Calu3 (cell line): ENCODE data around the gene CHD5. TPM values are rescaled to one million over a fixed set of nuclear protein-coding genes. Genes with fewer than 3 reads are reported as not detected.

Experiments
- BruUV-seq: library from RNA; stranded (reverse); fragments of 400-500 nt; replicated peaks from 2 replicates; lab custom pipeline; 2021; lab: Mats Ljungman, UMichigan
- CTCF ChIA-PET: fragments of 300-600 bp; sonication (Branson Sonifier 250); formaldehyde crosslinking; loops from one replicate; lab custom pipeline; 2022; ENCODE audit warnings: antibody characterized with exemption; lab: Charles Lee
- DNase-seq: peaks from one replicate; pipeline ENCODE4 v3.0.0; 2022
- H3K27ac Mint-ChIP-seq: one replicate; pipeline ENCODE4 v1.8.0; 2022; ENCODE audit warnings: mixed read lengths; ENCODE audit not compliant: unreplicated experiment
- H3K27me3 Mint-ChIP-seq: one replicate; pipeline ENCODE4 v1.8.0; 2022; ENCODE audit warnings: mixed read lengths; ENCODE audit not compliant: unreplicated experiment
- H3K36me3 Mint-ChIP-seq: one replicate; pipeline ENCODE4 v1.8.0; 2022; ENCODE audit warnings: mild to moderate bottlenecking, moderate library complexity, mixed read lengths; ENCODE audit not compliant: insufficient read depth, unreplicated experiment
- H3K4me1 Mint-ChIP-seq: one replicate; pipeline ENCODE4 v1.8.0; 2022; ENCODE audit warnings: mild to moderate bottlenecking, low read depth, mixed read lengths; ENCODE audit not compliant: unreplicated experiment
- H3K4me3 Mint-ChIP-seq: one replicate; pipeline ENCODE4 v1.8.0; 2022; ENCODE audit warnings: mild to moderate bottlenecking, low read depth, moderate library complexity, mixed read lengths; ENCODE audit not compliant: unreplicated experiment
- H3K9me3 Mint-ChIP-seq: one replicate; pipeline ENCODE4 v1.8.0; 2022; ENCODE audit warnings: low read depth, mixed read lengths; ENCODE audit not compliant: unreplicated experiment
- CTCF ChIP-seq: fragments of 200-600 bp; IDR thresholded peaks from one replicate; pipeline ENCODE4 v1.8.0; 2022; ENCODE audit warnings: antibody characterized with exemption; ENCODE audit not compliant: unreplicated experiment
- intact Hi-C: fragments of 100-400 bp; cut with micrococcal nuclease; formaldehyde crosslinking; loops from one replicate; pipeline ENCODE4 v1.10.0; 2022; ENCODE audit not compliant: unreplicated experiment
- total RNA-seq: library from RNA; stranded (reverse); gene quantifications from 2 replicates; pipeline ENCODE4 v1.2.3, GENCODE V29; 2022

Gene CHD5
- total RNA-seq, 1 experiment from 2014 or later = 0.28 TPM

DNA sequence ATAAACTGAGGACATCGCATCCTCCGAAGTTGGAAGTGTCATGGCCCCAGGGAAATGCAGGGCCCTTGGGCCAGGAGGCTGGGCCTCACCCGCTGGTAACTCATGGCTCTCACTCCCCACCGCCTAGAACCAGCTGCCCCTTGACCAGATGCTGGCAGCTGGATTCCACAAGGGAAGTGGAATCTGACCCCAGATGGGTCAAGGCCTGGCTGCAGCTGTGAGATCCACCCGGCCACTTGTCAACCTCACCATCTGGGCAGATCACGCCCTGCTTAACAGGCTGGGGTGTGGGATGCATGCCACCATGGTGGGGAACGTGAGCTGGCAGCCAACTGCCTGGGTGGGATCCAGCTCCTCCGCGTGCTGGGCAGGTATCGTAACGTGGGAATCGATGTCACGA, 108.9 kb downstream of the CHD5 start:
- CTCF ChIA-PET = no interaction called here
- DNase-seq = no peak
- no peaks in the 10 kb centered on the region for H3K36me3 Mint-ChIP-seq
- H3K4me3 Mint-ChIP-seq = no peak overlapping the region
- H3K27me3 Mint-ChIP-seq = no peaks in the 10 kb centered on the region
- no peak overlapping the region for H3K27ac Mint-ChIP-seq
- no peaks in the 10 kb centered on the region for H3K4me1 Mint-ChIP-seq
- BruUV-seq = no TSS peak
- no peaks in the 10 kb centered on the region for H3K9me3 Mint-ChIP-seq
- no peak for TF ChIP-seq CTCF
- intact Hi-C loops = no loop called here

DNA sequence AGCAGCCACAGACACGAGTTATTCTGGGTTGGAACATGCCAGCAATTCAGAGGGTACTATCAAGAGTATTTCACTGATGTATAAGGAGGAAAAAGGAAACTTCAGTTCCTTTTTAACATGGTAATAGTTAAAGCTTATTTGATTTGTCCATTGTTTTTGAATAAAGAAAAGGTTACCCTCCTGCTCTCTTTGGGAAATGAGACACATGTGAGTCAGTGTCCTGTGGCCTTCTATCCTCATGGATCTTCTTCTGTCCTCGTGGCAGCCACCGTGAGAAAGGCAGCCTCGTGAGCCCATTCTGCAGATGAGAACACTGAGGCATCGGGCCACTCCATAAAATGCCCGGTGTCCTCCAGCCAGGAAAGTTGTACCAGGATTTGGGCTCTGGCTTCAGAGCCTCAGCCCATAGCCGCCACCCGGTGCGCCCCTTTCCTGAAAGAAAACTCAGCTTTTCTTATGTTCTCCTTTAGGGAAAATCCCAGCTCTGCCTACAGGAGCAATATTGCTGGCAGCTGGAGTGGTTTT, 109.6 kb downstream of the CHD5 start:
- H3K36me3 Mint-ChIP-seq = no peaks in the 10 kb centered on the region
- CTCF ChIA-PET = no interaction called here
- H3K27me3 Mint-ChIP-seq = no peaks in the 10 kb centered on the region
- no peak overlapping the region for H3K4me3 Mint-ChIP-seq
- H3K9me3 Mint-ChIP-seq = no peaks in the 10 kb centered on the region
- DNase-seq = no peak
- intact Hi-C loops = no loop called here
- H3K27ac Mint-ChIP-seq = no peak overlapping the region
- no peaks in the 10 kb centered on the region for H3K4me1 Mint-ChIP-seq
- no peak for TF ChIP-seq CTCF
- no TSS peak for BruUV-seq

DNA sequence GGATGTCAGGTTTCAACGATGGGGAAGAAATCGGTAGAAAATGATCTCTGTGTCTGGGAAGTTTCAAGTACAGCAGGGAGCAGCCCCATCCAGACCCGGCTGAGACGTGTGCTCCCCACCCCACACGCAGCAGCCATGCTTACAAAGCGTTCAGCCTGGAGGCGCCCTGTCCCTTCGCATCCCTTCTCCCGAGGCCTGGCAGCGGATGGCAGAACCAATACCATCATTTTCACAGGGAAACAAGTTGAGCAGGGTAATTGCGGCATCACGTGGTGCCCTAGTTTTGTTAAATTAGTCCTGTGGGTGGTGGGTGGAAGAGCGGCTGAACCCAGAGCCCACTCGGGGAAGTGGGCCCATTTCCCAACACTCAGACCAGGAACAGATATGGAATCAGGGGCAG, 110.5 kb downstream of the CHD5 start:
- Mint-ChIP-seq H3K4me3 (no peak overlapping the region), H3K36me3 (no peaks in the 10 kb centered on the region), H3K9me3 (no peaks in the 10 kb centered on the region), H3K27ac (no peak overlapping the region), H3K4me1 (no peaks in the 10 kb centered on the region), H3K27me3 (no peaks in the 10 kb centered on the region)
- no TSS peak for BruUV-seq
- CTCF ChIA-PET = no interaction called here
- TF ChIP-seq CTCF = no peak
- intact Hi-C loops = no loop called here
- no peak for DNase-seq

DNA sequence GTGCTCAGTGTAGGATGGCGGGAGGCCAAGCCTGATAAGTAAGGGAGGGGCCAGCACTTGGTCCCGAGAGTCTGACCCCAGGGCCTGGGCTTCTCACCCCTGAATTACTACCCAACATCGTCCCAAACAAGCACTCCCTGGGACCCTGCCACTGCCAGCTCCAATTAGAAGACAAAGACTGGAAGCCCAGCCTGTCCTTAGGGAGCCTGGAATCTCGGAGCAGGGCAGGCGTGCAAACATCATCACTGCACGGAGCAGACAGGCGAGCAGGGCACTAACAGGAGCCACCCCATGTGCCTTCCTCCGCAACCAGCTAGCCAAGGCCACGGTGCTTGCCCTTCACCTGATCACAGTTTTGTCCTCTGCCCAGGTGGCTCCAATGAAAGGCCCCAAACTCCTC, 111.2 kb downstream of the CHD5 start:
- Mint-ChIP-seq H3K27me3 (peaks cover 5% of the 10 kb centered on the region), H3K4me3 (no peak overlapping the region), H3K36me3 (no peaks in the 10 kb centered on the region), H3K27ac (no peak overlapping the region), H3K4me1 (no peaks in the 10 kb centered on the region), H3K9me3 (no peaks in the 10 kb centered on the region)
- no TSS peak for BruUV-seq
- intact Hi-C loops = no loop called here
- DNase-seq = no peak
- TF ChIP-seq CTCF = no peak
- CTCF ChIA-PET = no interaction called here
